A549 treated with Hydrocortisone at 1 μM for 4 hours (cell line): Measurements from ENCODE around the gene IL9R. TPM values are rescaled to one million over a fixed set of nuclear protein-coding genes. Genes with fewer than 3 reads are reported as not detected.

Experiments used
- total RNA-seq: library from RNA; stranded (reverse); fragments of 200-300 nt; extraction: Qiagen RNA extraction; gene quantifications from 5 replicates; pipeline ENCODE4 v1.2.3, GENCODE V29; 2022

IL9R gene, protein sequence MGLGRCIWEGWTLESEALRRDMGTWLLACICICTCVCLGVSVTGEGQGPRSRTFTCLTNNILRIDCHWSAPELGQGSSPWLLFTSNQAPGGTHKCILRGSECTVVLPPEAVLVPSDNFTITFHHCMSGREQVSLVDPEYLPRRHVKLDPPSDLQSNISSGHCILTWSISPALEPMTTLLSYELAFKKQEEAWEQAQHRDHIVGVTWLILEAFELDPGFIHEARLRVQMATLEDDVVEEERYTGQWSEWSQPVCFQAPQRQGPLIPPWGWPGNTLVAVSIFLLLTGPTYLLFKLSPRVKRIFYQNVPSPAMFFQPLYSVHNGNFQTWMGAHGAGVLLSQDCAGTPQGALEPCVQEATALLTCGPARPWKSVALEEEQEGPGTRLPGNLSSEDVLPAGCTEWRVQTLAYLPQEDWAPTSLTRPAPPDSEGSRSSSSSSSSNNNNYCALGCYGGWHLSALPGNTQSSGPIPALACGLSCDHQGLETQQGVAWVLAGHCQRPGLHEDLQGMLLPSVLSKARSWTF
- total RNA-seq: 0.08 to 0.44 TPM (median 0.22 TPM) in 5 replicates

DNA sequence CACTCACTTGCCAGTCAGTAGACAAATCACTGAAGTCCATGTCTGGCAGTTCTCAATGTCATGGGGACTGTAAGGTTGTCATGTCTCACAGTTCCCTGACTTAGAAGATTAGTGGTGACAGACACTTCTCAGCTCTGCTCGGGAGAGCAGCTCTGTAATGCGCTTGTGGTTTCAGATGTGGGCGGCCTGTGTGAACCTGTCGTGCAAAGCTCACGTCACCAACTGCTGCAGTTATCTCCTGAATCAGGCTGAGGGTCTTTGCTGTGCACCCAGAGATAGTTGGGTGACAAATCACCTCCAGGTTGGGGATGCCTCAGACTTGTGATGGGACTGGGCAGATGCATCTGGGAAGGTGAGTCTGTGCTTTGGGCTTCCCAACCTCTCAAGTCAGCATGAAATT lies at the start of gene IL9R:
TSS of gene IL9R (plus strand) at position 261 of the 400 bp plus-strand sequence. CDS start at position 325, 64 bp downstream.

Other genes with a start within 250 kb of the IL9R start
- gene VAMP7, start 116.4 kb upstream of the IL9R start, total RNA-seq: 26.0 to 36.0 TPM (median 31.3 TPM) in 5 replicates